Effector memory CD4-positive, alpha-beta T cell (primary cell): ENCODE results near the gene ARHGEF4.

Experiments used
- DNase-seq, 3 donors: peaks; one replicate each; pipeline ENCODE4 v3.0.0-alpha.2; 2020
- H3K27ac ChIP-seq: 2 replicates; pipeline ENCODE4 v1.7.0; 2013; ENCODE audit warnings: mild to moderate bottlenecking, low read length, moderate library complexity; ENCODE audit not compliant: insufficient read depth, poor library complexity, severe bottlenecking
- H3K27me3 ChIP-seq: replicated peaks from 2 replicates; pipeline ENCODE4 v1.7.0; 2013; ENCODE audit warnings: mild to moderate bottlenecking, low read length; ENCODE audit not compliant: insufficient read depth, control insufficient read depth, poor library complexity, severe bottlenecking
- H3K36me3 ChIP-seq: 2 replicates; pipeline ENCODE4 v1.7.0; 2013; ENCODE audit warnings: mild to moderate bottlenecking, low read length, moderate library complexity; ENCODE audit not compliant: control insufficient read depth, insufficient read depth
- H3K4me1 ChIP-seq: 2 replicates; pipeline ENCODE4 v1.7.0; 2013; ENCODE audit warnings: low read length, mild to moderate bottlenecking; ENCODE audit not compliant: control insufficient read depth, insufficient read depth, poor library complexity, severe bottlenecking
- H3K4me3 ChIP-seq: 2 replicates; pipeline ENCODE4 v1.7.0; 2013; ENCODE audit warnings: low read length, low read depth, mild to moderate bottlenecking; ENCODE audit not compliant: insufficient read depth, poor library complexity, severe bottlenecking
- H3K9me3 ChIP-seq: 2 replicates; pipeline ENCODE4 v1.7.0; 2013; ENCODE audit warnings: mild to moderate bottlenecking, low read length, moderate library complexity; ENCODE audit not compliant: control insufficient read depth
- total RNA-seq, 3 donors: gene quantifications; one replicate each; lab custom pipeline; 2026; lab: John Stamatoyannopoulos, UW

ARHGEF4 gene
- 0.52 to 2.9 (median 1.9) reads per million in 3 donors for total RNA-seq

DNA sequence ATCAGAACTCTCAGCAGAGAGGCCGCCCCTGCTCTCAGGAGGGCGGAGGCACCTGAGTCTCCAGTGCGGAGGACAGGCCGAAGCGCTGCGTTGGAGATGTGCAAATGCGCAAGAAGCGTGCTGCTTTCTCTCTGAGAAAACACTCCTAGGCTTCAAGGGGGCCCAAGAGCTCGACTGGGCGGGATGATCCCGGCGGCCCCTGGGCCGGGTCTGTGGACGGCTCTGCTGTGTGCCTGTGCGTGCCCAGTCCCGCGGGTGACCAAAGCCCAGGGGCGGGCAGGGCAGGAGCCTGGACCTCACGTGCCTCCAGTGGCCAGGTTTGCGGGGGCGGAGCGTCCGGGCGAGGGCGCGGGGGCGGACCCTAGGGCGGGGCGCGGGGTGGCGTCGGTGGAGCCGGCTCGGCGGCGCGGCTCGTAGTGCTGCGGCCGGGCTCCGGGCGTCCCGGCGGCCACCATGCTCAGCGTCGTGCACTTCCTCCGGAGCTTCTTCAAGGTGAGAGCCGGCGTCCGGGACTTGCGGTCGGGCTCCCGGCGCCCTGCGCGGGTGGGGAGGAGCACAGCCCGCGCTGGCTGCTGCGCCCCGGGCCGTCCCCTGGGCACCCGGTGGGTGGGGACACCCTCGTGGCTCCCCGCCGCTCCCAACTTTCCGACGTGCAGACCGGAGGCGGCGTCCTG lies at the start of gene ARHGEF4:
ARHGEF4 (plus strand) TSS at position 414 of the 674 bp plus-strand sequence; CDS start at position 454, 40 bp downstream.
- DNase-seq: no peak
- H3K4me1 ChIP-seq: peaks cover 9% of the 10 kb centered on the region
- no peak within 1 kb of the TSS for H3K27ac ChIP-seq
- peak within 1 kb of the TSS; percentile 35 for H3K4me3 ChIP-seq
- H3K27me3 ChIP-seq: peaks cover 6% of the 10 kb centered on the region
- H3K36me3 ChIP-seq: no peaks in the 10 kb centered on the region
- no peaks in the 10 kb centered on the region for H3K9me3 ChIP-seq

DNA sequence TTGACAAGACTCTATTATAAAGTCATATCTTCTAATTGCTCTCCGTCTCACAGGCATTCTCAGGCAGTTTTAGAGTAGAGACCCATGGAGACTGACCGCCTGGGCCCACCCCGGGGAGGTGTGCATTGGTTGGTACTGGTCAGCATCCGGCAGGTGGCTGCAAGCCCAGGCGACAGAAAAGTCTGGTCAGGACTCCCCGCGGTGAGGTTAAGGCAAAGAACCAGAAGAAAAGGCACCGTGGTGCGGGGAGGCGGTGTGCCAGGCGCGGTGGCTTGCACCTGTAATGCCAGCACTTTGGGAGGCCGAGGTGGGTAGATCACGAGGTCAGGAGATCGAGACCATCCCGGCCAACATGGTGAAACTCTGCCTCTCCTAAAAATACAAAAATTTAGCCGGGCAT lies 48.9 kb upstream of the ARHGEF4 start:
- Histone ChIP-seq H3K27me3 (no peaks in the 10 kb centered on the region), H3K36me3 (no peaks in the 10 kb centered on the region), H3K27ac (no peak overlapping the region)

GRCh38 chr2:130790312-130790711 lies 46.4 kb upstream of the ARHGEF4 start:
- Histone ChIP-seq H3K9me3 (no peaks in the 10 kb centered on the region), H3K36me3 (no peaks in the 10 kb centered on the region), H3K4me1 (no peaks in the 10 kb centered on the region), H3K27ac (no peak overlapping the region), H3K27me3 (no peaks in the 10 kb centered on the region), H3K4me3 (no peak overlapping the region)
- no peak for DNase-seq

More for the DNA sequence above, 48.9 kb upstream of the ARHGEF4 start:
- no peaks in the 10 kb centered on the region for H3K9me3 ChIP-seq
- no peak for DNase-seq
- no peaks in the 10 kb centered on the region for H3K4me1 ChIP-seq
- no peak overlapping the region for H3K4me3 ChIP-seq

GRCh38 chr2:130790804-130791616 lies 45.7 kb upstream of the ARHGEF4 start:
- no peak overlapping the region for H3K27ac ChIP-seq
- no peaks in the 10 kb centered on the region for H3K4me1 ChIP-seq
- DNase-seq: no peak
- H3K9me3 ChIP-seq: no peaks in the 10 kb centered on the region
- H3K36me3 ChIP-seq: no peaks in the 10 kb centered on the region
- no peaks in the 10 kb centered on the region for H3K27me3 ChIP-seq
- H3K4me3 ChIP-seq: no peak overlapping the region

DNA sequence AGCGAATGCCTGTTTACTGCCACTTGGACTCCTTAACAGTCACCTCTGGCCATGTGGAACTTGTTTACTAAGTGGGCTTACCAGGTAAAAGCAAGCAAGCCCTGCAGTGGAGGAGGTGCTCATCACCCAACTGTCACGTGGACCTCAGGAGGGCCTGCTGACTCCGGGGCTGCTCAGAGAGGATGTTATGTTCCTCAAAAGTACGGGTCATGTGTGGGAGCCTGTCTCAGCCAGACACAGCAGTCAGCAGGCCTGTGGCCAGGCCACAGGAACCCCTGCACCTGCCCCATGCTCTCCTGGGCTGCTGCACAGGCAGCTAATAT lies 45.1 kb upstream of the ARHGEF4 start:
- DNase-seq: no peak

DNA sequence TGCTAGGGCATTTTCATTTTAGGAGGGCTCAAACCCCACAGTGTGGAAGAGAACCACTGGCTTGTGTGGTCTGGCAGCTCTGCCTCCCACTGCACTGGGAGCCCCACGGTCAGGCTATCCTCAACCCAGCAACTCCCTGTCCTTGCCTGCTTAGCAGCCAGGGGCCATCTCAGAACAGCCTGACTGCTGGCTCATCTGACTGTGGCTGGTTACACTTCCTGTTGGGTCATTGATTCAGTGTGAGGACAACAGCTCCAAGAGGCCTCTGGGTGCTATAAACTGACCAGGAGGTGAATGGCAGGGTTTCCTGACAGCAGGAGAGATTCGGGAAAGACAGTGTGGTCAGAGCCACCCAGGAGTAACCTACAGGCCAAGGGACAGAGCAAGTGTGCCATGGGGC lies 41.3 kb upstream of the ARHGEF4 start:
- no peaks in the 10 kb centered on the region for H3K36me3 ChIP-seq
- no peaks in the 10 kb centered on the region for H3K27me3 ChIP-seq
- H3K27ac ChIP-seq: no peak overlapping the region
- no peaks in the 10 kb centered on the region for H3K9me3 ChIP-seq
- no peak for DNase-seq
- H3K4me3 ChIP-seq: no peak overlapping the region
- H3K4me1 ChIP-seq: peaks cover 3% of the 10 kb centered on the region

More for the DNA sequence above, 45.1 kb upstream of the ARHGEF4 start:
- H3K4me1 ChIP-seq: no peaks in the 10 kb centered on the region
- no peak overlapping the region for H3K27ac ChIP-seq
- no peak overlapping the region for H3K4me3 ChIP-seq
- H3K9me3 ChIP-seq: no peaks in the 10 kb centered on the region
- H3K36me3 ChIP-seq: no peaks in the 10 kb centered on the region
- H3K27me3 ChIP-seq: no peaks in the 10 kb centered on the region

GRCh38 chr2:130796290-130796689 lies 40.4 kb upstream of the ARHGEF4 start:
- Histone ChIP-seq H3K9me3 (no peaks in the 10 kb centered on the region), H3K27ac (no peak overlapping the region), H3K36me3 (no peaks in the 10 kb centered on the region), H3K4me3 (no peak overlapping the region), H3K27me3 (no peaks in the 10 kb centered on the region), H3K4me1 (peaks cover 3% of the 10 kb centered on the region)
- DNase-seq: no peak

DNA sequence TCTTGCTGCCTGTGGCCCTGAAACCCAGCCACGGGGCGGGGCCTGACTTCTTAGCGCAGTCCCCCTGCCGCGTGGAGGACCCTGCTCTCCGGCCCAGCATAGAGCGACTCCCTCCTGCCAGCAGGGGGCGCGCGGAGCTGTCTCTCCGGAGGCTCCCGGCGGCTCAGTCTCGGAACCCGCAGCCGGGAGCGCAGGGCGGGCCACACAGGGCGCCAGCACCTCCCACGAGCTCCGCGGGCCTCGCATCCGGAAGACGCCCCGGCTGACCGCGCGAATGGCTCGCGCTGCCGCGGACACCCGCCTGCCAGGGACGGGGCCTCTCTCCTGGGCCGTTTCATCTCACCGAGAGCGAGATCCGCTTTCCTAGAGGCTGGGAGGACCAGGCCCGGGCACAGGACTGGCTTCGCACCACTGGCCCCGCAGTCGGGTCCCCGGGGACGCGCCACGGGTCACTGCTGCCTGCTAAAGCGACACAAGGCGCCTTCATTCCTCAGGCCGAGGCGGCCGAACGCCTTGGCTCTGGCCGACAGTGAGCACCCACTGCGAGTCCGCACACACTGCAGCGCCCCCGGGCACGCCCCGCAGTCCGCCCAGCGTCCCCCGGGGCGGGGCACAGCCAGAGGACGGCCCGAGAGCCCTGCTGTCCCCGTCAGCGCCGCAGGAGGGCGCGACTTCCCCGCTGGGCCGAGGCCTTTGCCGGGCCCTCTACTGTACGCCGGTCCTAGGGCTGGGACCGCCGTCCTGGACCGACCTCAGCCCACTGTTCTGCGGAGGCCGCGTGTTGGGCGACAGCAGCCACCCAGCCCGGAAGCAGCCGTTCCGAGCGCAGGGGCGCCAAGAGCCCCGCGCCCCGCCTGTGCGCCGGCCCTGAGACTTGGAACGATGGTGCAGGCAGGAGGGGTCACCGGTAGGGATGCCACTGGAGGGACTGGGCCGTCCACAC lies 39.0 kb upstream of the ARHGEF4 start:
- peak; percentile 76 to 83 (median 79) for DNase-seq
- Histone ChIP-seq H3K4me1 (peaks cover 3% of the 10 kb centered on the region), H3K4me3 (peak overlapping the region; percentile 97), H3K27ac (peak overlapping the region; percentile 85), H3K27me3 (no peaks in the 10 kb centered on the region), H3K36me3 (no peaks in the 10 kb centered on the region), H3K9me3 (no peaks in the 10 kb centered on the region)

GRCh38 chr2:130798472-130799218 lies 38.1 kb upstream of the ARHGEF4 start:
- Histone ChIP-seq H3K4me3 (peak overlapping the region; percentile 97), H3K36me3 (no peaks in the 10 kb centered on the region), H3K27me3 (no peaks in the 10 kb centered on the region), H3K9me3 (no peaks in the 10 kb centered on the region), H3K4me1 (peaks cover 3% of the 10 kb centered on the region), H3K27ac (no peak overlapping the region)
- no peak for DNase-seq
